Erythroblast (primary cell): ENCODE data around the gene GCLC.

Experiments used
- GATA1 ChIP-seq: IDR thresholded peaks from 2 replicates; pipeline ENCODE4 v1.6.1; 2011; ENCODE audit warnings: low read depth, mild to moderate bottlenecking, control low read depth, low read length, moderate library complexity
- POLR2A ChIP-seq: IDR thresholded peaks from 2 replicates; pipeline ENCODE4 v1.6.1; 2011; ENCODE audit warnings: mild to moderate bottlenecking, low read length

- TF ChIP-seq POLR2A, result no peak
- TF ChIP-seq GATA1, result no peak
These were observed 31.8 kb downstream of the GCLC start for GRCh38 chr6:53513056-53513455.
